Measurements from ENCODE around the gene YWHAB.

DNA sequence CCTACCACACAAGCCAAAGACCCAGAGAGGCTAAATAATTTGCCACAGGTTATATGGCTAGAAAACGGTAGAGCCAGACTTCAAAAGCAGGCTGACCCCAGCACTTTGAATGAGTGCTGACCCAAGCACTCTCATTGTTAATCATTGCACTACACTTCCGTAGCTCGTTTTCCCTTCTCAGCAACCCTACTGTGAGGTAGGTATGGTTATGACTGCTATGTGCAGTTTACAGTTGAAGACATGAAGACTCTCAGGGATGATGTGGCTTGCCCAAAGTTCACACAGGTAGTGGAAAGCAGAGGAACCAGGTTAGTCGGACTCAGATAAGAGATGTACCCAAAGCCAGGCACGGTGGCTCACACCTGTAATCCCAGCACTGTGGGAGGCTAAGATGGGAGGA is 41.6 kb upstream of the YWHAB start:
- TF ChIP-seq, protein P1, sequence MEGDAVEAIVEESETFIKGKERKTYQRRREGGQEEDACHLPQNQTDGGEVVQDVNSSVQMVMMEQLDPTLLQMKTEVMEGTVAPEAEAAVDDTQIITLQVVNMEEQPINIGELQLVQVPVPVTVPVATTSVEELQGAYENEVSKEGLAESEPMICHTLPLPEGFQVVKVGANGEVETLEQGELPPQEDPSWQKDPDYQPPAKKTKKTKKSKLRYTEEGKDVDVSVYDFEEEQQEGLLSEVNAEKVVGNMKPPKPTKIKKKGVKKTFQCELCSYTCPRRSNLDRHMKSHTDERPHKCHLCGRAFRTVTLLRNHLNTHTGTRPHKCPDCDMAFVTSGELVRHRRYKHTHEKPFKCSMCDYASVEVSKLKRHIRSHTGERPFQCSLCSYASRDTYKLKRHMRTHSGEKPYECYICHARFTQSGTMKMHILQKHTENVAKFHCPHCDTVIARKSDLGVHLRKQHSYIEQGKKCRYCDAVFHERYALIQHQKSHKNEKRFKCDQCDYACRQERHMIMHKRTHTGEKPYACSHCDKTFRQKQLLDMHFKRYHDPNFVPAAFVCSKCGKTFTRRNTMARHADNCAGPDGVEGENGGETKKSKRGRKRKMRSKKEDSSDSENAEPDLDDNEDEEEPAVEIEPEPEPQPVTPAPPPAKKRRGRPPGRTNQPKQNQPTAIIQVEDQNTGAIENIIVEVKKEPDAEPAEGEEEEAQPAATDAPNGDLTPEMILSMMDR (IDR thresholded peaks at IDR 0.05), result no peak
- no peak for TF ChIP-seq POLR2A (IDR thresholded peaks at IDR 0.05)
